GM12865 (cell line): Measurements from ENCODE around the gene USP11.

Experiments
- DNase-seq: peaks from one replicate; pipeline ENCODE4 v3.0.0; 2010; ENCODE audit warnings: low read depth
- H3K4me3 ChIP-seq: 2 replicates; pipeline ENCODE4 v1.5.1; 2011; ENCODE audit warnings: mild to moderate bottlenecking, low read depth, low read length, control low read depth
- CTCF ChIP-seq: IDR thresholded peaks from 2 replicates; pipeline ENCODE4 v1.5.1; 2011; ENCODE audit warnings: low read length, control low read depth, low read depth, inconsistent platforms; ENCODE audit not compliant: insufficient read depth; ENCODE audit errors: missing control alignments

USP11 gene

GRCh38 chrX:47197526-47197925 lies 35.3 kb upstream of the USP11 start:
- no peak for TF ChIP-seq CTCF
- no peak overlapping the region for H3K4me3 ChIP-seq
- no peak for DNase-seq

GRCh38 chrX:47198026-47198686 lies 34.7 kb upstream of the USP11 start:
- DNase-seq = no peak
- H3K4me3 ChIP-seq = no peak overlapping the region
- TF ChIP-seq CTCF = no peak

- no peak for DNase-seq
- no peak for TF ChIP-seq CTCF
- H3K4me3 ChIP-seq = no peak overlapping the region
Measured at GRCh38 chrX:47198687-47199080, 34.1 kb upstream of the USP11 start.

GRCh38 chrX:47199286-47199685 lies 33.5 kb upstream of the USP11 start:
- no peak for TF ChIP-seq CTCF
- no peak for DNase-seq
- H3K4me3 ChIP-seq = no peak overlapping the region

- H3K4me3 ChIP-seq = no peak overlapping the region
- no peak for TF ChIP-seq CTCF
- DNase-seq = no peak
Measured at GRCh38 chrX:47200385-47201150, 32.2 kb upstream of the USP11 start.

- H3K4me3 ChIP-seq = no peak overlapping the region
- DNase-seq = no peak
- TF ChIP-seq CTCF = no peak
Measured at GRCh38 chrX:47201345-47201944, 31.4 kb upstream of the USP11 start.

GRCh38 chrX:47202316-47202715 lies 30.5 kb upstream of the USP11 start:
- no peak for TF ChIP-seq CTCF
- no peak overlapping the region for H3K4me3 ChIP-seq
- no peak for DNase-seq
